Neural crest cell (in vitro differentiated cells): ENCODE measurements around the gene PIGM. TPM values are rescaled to one million over a fixed set of nuclear protein-coding genes. Genes with fewer than 3 reads are reported as not detected.

Experiments
- DNase-seq: peaks from one replicate; pipeline ENCODE4 v3.0.0; 2021; ENCODE audit warnings: low read depth, mixed read lengths, low spot score
- H3K27ac Mint-ChIP-seq: one replicate; pipeline ENCODE4 v1.8.0; 2021; ENCODE audit warnings: mild to moderate bottlenecking, mixed read lengths; ENCODE audit not compliant: unreplicated experiment
- H3K27me3 Mint-ChIP-seq: 2 replicates; pipeline ENCODE4 v1.8.0; 2021; ENCODE audit warnings: low read depth, mild to moderate bottlenecking, mixed read lengths
- H3K36me3 Mint-ChIP-seq: 2 replicates; pipeline ENCODE4 v1.8.0; 2021; ENCODE audit warnings: low read depth, mild to moderate bottlenecking, mixed read lengths
- H3K4me1 Mint-ChIP-seq: 2 replicates; pipeline ENCODE4 v1.8.0; 2021; ENCODE audit warnings: mixed read lengths
- H3K4me3 Mint-ChIP-seq: one replicate; pipeline ENCODE4 v1.8.0; 2021; ENCODE audit warnings: mild to moderate bottlenecking, mixed read lengths
- H3K9me3 Mint-ChIP-seq: 2 replicates; pipeline ENCODE4 v1.8.0; 2021; ENCODE audit warnings: mixed read lengths
- total RNA-seq: library from RNA; stranded (reverse); gene quantifications from 2 replicates; pipeline ENCODE4 v1.2.1, GENCODE V29; 2021
- TF ChIP-seq, protein P1 (sequence below): fragments of 200-600 bp; sonication (generic); conservative IDR thresholded peaks from 2 replicates; pipeline ENCODE4 v1.5.0; 2021; ENCODE audit warnings: antibody characterized with exemption, mild to moderate bottlenecking

PIGM gene
- total RNA-seq, 1 donor from 2014 or later, result 9.9 TPM

DNA sequence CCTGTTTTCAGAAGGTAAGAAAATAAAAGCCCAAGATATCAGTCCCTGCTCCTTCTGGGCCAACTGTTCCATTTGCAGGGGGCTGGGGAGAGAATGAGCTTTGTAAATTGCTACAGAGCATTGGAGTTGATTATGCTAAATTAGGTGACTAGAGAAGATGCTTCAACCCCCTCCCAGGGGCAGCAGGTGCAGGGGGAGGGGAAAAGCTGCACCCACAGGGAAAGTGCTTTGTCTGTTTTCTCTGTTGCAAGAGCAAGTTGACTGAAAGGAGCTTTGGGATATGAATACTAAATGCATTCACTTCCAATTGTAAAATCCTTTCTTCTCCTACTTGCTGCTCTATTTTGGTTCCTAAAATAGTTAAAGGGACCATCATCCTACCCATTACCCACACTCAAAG, 16.5 kb upstream of the PIGM start:
- H3K9me3 Mint-ChIP-seq, result peaks cover 4% of the 10 kb centered on the region
- no peak for DNase-seq
- no peak overlapping the region for H3K4me3 Mint-ChIP-seq
- H3K4me1 Mint-ChIP-seq, result peaks cover 55% of the 10 kb centered on the region
- peaks cover 2% of the 10 kb centered on the region for H3K36me3 Mint-ChIP-seq
- H3K27ac Mint-ChIP-seq, result no peak overlapping the region
- TF ChIP-seq, protein P1, sequence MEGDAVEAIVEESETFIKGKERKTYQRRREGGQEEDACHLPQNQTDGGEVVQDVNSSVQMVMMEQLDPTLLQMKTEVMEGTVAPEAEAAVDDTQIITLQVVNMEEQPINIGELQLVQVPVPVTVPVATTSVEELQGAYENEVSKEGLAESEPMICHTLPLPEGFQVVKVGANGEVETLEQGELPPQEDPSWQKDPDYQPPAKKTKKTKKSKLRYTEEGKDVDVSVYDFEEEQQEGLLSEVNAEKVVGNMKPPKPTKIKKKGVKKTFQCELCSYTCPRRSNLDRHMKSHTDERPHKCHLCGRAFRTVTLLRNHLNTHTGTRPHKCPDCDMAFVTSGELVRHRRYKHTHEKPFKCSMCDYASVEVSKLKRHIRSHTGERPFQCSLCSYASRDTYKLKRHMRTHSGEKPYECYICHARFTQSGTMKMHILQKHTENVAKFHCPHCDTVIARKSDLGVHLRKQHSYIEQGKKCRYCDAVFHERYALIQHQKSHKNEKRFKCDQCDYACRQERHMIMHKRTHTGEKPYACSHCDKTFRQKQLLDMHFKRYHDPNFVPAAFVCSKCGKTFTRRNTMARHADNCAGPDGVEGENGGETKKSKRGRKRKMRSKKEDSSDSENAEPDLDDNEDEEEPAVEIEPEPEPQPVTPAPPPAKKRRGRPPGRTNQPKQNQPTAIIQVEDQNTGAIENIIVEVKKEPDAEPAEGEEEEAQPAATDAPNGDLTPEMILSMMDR, result no peak
- H3K27me3 Mint-ChIP-seq, result peaks cover 66% of the 10 kb centered on the region

DNA sequence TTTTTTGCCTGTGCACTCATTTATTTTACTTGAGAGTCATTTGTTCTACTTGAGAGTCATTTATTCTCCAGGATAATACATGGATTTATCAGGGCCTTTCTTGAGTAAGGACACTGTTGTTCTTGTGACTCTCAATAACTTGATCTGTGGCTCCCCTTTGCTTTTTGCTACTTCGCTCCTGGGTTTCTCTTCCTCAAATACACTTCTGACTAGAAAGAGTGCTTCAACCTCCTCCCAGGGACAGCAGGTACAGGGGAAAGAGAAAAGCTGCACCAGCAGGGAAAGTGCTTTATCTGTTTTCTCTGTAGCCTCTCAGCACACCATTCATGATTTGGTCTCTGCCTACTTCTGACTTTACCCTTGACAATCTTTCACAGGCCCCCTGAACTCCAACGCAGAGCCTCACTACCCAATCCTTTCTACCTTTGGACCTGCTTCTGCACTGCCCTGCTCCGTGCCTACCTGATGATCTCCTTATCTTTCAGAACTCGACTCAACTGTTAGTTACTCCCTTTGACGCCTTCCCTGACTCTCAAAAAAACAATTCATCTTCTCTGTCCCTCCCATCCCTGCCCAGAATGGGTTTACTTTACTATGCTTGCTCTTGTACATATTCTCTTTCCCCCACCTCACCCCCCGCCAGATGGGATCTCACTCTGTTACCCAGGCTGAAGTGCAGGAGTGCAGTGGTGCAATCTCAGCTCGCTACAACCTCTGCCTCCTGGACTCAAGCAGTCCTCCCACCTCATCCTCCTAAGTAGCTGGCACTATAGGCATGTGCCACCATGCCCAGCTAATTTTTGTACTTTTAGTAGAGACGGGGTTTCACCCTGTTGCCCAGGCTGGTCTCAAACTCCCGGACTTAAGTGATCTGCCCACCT, 15.6 kb upstream of the PIGM start:
- H3K9me3 Mint-ChIP-seq, result peaks cover 4% of the 10 kb centered on the region
- H3K4me3 Mint-ChIP-seq, result no peak overlapping the region
- H3K4me1 Mint-ChIP-seq, result peaks cover 45% of the 10 kb centered on the region
- H3K27ac Mint-ChIP-seq, result no peak overlapping the region
- H3K27me3 Mint-ChIP-seq, result peaks cover 64% of the 10 kb centered on the region
- no peak for DNase-seq
- TF ChIP-seq, protein P1, result no peak
- peaks cover 2% of the 10 kb centered on the region for H3K36me3 Mint-ChIP-seq

DNA sequence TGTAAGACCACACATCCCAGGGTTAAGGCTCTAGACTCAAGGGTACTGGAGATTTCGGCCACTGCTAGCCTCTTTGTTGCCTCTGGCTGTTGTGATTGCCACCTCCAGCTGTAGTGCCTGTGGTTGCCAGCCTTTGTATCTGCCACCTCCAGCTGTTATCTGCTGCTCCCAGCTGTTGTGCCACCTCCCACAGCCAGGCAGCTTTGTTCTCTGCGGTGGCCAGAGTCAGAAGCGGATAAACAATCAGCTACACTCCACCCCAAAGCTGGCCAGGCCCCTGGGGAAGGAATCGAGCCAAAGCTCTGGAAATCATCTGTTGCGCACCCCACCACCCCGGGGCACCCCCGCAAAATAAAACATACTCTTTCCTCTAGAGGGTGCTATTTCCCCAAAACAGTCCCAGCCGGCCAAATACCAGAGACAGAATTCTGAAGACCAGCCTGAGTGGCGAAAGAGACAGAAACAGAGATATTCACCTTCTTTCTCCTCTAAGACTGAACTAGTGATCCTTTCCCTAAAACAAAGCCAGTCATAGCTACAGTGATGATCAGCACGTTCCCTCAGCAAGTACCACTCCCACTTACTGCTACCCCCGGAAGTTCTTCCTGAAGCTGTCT, 14.8 kb upstream of the PIGM start:
- H3K4me1 Mint-ChIP-seq, result peaks cover 38% of the 10 kb centered on the region
- TF ChIP-seq, protein P1, result peak; percentile 74
- peaks cover 57% of the 10 kb centered on the region for H3K27me3 Mint-ChIP-seq
- no peak for DNase-seq
- peaks cover under 1% of the 10 kb centered on the region for H3K9me3 Mint-ChIP-seq
- H3K36me3 Mint-ChIP-seq, result no peaks in the 10 kb centered on the region
- H3K27ac Mint-ChIP-seq, result no peak overlapping the region
- H3K4me3 Mint-ChIP-seq, result peak overlapping the region; percentile 43

DNA sequence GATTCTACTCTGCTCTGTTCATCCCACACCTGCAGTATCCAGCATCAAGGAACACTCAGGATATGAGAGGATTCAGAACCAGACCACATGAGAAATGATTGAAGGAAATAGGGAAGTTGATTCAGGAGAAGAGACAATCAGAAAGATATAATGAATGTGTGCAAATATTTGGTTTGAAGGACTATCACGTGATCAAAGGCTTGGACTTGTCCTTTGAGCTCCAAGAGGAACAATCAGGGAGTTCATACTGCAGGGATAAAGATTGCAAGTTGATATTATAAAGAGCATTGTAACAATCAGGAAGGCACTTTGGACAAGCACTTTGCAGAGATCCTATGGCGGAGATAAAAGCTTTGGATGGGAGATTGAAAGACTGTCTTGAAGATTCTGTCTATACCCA, 13.9 kb upstream of the PIGM start:
- peaks cover 33% of the 10 kb centered on the region for H3K4me1 Mint-ChIP-seq
- DNase-seq, result no peak
- H3K27ac Mint-ChIP-seq, result no peak overlapping the region
- no peaks in the 10 kb centered on the region for H3K9me3 Mint-ChIP-seq
- peaks cover 50% of the 10 kb centered on the region for H3K27me3 Mint-ChIP-seq
- no peak overlapping the region for H3K4me3 Mint-ChIP-seq
- H3K36me3 Mint-ChIP-seq, result no peaks in the 10 kb centered on the region
- TF ChIP-seq, protein P1, result no peak

DNA sequence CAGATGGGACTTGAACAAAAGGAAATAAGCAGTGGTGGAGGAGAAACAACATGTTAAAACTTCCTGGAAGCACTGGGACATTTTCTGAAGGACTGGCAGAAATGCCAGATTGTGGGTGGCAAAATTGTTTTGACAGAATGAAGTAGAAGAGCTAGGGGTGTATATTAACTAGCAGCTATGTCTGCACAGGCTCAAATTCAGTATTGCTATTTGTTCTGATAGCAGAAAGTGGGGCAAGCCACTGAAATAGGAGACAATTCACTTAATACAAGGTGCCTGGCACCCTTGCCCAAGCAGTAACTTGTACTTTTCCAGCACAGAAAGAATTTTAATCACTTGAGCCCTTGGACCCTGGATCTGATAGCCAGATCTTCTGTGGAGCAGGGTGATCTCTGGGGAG, 11.8 kb upstream of the PIGM start:
- Mint-ChIP-seq H3K9me3 (no peaks in the 10 kb centered on the region), H3K4me3 (no peak overlapping the region), H3K27ac (no peak overlapping the region), H3K4me1 (peaks cover 19% of the 10 kb centered on the region), H3K27me3 (peaks cover 38% of the 10 kb centered on the region), H3K36me3 (no peaks in the 10 kb centered on the region)
- TF ChIP-seq, protein P1, result no peak
- DNase-seq, result no peak
